Activated CD4-positive, alpha-beta T cell treated with anti-CD3 and anti-CD28 coated beads for 24 hours (primary cell): ENCODE data around the gene SCLY.

ENCODE experiments used
- DNase-seq, 2 donors: peaks; one replicate each; pipeline ENCODE4 v3.0.0-alpha.2; 2020; ENCODE audit warnings: low read depth in 2 of 2

SCLY gene

DNA sequence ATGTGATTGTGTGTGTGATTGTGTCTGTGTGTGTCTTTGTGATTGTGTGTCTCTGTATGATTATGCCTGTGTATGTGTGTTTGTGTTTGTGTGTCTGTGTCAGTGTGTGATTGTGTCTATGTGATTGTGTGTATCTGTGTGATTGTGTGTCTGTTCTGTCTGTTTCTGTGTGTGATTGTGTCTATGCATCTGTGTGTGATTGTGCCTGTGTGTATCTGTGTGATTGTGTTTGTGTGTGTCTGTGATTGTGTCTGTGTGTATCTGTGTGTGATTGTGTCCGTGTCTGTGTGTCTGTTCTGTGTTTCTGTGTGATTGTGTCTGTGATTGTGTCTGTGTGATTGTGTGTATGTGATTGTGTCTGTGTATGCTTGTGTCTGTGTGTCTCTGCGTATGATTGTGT is 65.5 kb downstream of the SCLY start:
- DNase-seq: no peak

GRCh38 chr2:238126775-238127164 is 66.0 kb downstream of the SCLY start:
- DNase-seq: no peak

DNA sequence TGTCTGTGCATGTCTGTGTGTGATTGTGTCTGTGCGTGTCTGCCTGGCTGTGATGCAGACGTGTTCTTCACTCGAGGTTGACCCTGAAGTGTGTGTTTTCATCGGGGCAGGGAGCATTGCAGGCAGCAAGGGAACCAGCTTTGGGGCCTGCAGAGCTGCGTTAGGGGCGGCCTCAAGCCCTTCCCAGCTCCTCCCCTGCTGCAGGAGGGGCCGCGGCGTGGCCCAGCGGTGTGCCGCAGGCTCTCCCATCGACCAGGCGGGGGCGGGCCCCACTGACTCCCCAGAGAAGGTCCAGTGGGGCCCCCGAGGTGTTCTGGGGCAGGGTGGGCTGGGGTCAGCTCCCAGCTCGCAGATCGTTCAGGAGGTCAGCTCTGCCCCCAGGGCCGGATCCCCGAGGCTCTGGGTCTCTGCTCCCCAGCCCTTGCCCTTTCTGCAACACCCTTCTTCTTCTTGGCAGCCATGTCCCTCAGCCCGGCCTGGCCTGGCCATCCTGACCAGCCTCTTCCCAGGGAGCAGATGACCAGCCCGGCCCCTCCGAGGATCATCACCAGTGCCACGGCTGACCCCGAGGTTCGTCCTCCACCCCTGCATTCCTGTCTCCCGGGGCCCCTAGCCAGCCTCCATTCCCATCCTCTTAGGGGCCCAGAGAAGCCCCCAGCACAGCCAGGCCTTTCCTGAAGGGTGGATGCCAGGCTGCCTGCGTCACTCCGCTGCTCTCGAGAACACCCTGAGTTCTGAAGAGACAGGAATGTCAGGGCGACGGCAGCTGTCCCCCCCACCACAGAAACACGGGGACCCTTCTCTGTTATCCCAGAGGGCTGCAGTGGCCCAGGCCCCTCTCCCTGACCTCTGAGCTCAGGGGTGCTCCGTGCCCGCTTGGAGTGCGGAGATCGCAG is 66.6 kb downstream of the SCLY start:
- no peak for DNase-seq

GRCh38 chr2:238128061-238128440 is 67.2 kb downstream of the SCLY start:
- DNase-seq: no peak

DNA sequence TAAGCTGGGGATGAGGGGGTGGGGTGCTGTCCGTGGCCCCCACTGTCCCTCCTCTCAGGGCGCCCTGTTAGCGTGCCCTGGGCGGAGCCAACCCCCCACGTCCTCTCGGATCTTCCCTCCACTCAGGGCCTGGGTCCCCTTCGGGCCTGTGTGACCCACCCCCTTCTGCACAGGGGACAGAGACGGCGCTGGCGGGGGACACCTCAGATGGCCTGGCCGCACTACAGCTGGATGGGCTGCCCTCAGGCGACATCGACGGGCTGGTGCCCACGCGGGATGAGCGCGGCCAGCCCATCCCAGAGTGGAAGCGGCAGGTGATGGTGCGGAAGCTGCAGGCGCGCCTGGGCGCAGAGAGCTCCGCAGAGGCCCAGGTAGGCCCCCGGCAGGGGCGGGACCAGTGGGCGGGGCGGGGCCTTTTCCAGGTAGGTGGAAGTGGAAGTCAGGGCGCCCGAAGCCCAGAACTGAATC is 67.8 kb downstream of the SCLY start:
- no peak for DNase-seq

DNA sequence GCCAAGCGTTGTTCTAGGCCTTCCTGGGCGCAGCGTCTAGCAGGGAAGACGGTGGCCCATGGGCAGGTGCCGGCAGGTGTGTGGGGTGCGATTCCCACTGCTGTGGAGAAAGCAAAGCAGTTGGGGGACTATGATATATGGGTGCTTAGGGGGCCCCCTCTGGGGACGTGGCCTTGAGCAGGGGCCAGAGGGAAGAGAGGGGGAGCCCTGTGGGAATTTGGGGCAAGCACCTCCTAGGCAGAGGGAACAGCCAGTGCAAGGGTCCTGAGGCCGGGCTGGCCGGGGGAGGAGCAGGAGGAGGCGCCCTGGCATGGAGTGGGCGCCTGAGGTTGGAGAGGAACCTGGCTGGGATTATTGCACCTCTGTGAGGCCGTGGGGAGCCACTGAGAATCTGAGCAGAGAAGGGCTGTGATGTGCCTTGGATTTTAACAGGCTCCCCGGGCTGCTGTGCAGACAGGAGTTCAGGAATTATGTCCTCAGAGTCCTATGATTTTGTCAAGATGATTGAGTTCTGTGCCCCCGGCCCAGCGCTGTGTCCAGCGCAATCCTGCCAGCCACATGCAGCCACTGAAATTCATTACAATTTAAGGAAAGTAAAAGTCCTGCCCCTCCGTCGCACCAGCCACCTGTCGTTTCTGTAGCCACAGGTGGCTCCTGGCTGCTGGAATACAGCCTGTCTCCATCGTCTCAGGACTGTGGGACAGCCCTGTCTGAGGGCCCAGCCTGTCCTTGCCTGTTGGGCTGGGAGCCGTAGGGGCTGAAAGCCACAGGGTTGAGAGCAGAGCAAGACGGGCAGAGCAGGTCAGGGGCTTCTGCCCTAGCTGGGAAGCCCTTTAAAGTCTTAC is 68.6 kb downstream of the SCLY start:
- DNase-seq: no peak

- DNase-seq: no peak
Measured at GRCh38 chr2:238130111-238130695, 69.4 kb downstream of the SCLY start.

DNA sequence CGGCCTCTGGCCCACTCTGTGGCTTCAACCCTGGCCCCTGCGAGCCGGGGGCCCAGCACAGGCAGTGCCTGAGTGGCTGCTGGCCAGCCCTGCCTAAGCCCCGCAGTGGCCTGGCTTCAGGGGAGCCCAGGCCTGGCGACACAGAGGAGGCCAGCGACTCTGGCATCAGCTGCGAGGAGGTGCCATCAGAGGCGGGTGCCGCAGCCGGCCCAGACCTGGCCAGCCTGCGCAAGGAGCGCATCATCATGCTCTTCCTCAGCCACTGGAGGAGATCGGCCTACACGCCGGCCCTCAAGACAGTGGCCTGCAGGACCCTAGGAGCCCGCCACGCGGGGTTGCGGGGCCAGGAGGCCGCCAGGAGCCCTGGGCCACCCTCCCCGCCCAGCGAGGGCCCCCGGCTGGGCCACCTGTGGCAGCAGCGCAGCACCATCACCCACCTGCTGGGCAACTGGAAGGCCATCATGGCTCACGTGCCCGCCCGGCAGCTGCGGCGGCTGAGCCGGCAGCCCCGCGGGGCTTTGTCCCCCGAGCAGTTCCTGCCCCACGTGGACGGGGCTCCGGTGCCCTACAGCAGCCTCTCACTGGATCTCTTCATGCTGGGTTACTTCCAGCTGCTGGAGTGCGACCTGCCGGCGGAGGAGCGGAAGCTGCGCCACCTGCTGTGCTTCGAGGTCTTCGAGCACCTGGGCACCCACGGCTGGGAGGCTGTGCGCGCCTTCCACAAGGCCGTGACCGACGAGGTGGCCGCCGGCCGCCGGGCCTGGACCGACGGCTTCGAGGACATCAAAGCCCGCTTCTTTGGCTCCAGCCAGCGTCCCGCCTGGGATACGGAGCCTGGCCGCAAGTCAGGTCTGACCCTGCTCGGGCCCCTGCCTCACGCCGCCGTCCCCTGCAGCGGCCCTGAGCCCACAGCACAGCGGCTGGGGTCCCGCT is 70.2 kb downstream of the SCLY start:
- no peak for DNase-seq

DNA sequence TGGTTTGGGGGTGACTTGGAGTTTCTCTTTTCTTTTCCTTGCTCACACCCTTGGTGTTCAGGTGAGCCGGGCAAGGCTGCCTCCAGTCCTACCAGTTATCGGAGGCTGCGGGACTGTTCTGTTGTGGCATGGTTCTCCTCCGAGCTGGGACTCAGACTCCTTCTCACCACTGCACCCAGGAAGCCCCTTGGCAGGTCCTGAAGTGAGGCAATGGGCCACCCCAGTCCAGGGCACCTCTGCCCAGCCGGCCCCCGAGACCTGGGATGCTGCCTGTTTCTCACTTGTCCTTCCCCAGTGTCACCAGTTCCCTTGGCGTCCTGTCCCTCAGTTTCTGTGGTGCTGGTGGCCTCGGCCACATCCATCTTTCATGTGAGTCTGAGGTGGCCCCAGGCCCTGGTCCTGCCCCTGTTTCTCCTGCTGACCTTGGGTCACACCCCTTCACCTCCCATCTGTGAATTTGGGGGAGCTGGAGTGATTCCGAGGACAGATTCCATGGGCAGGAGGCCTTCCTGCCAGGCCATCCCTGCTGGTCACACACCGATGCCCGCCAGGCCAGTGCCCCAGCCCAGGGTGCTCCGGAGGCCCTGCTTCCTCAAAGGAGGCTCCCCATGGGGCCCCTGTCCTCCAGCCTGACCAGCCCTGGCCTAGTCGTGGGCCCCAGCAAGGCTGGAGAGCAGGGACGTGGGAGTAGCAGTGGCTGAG is 71.1 kb downstream of the SCLY start:
- no peak for DNase-seq

GRCh38 chr2:238132463-238133450 is 72.0 kb downstream of the SCLY start:
- no peak for DNase-seq

GRCh38 chr2:238133499-238134392 is 72.9 kb downstream of the SCLY start:
- no peak for DNase-seq

DNA sequence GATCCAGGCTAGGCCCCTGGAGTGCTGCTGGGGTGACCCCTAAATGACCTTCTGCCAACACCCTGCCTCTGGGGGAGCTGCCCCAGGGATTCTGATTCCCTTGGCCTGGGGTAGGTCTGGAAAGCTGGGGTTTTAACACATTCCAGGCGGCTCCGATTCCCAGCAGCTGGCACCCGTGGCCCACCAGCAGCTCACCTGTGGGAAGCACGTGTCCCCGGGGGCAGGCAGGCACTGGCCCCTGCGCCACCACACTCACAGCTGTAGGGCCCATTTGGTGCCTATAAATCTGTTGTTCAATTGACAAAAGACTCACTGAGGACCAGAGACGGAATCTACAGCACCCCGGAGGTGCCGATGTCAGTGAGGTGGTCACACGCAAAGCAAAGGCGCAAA is 73.6 kb downstream of the SCLY start:
- DNase-seq: no peak

GRCh38 chr2:238135601-238136150 is 74.9 kb downstream of the SCLY start:
- DNase-seq: no peak

- DNase-seq: no peak
Measured at GRCh38 chr2:238136820-238137537, 76.2 kb downstream of the SCLY start.

DNA sequence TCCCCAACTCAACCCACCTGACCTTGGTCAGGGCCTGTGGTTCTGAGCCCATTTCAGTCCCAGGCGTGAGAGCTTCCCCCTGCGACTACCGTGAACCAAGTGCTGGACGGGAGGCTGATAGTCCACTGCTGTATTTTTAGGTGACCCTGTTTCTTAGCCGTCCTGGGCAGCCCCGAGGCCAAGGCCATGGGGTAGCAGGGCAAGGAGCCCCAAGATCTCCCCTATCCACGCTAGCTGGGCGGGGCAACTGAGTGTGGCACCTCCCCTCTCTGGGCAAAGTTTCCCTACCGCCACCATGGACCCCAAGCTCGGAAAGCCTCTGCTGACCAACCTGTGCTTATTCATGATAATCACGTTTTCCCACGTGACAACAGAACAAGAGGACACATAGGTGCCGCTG is 77.1 kb downstream of the SCLY start:
- no peak for DNase-seq

DNA sequence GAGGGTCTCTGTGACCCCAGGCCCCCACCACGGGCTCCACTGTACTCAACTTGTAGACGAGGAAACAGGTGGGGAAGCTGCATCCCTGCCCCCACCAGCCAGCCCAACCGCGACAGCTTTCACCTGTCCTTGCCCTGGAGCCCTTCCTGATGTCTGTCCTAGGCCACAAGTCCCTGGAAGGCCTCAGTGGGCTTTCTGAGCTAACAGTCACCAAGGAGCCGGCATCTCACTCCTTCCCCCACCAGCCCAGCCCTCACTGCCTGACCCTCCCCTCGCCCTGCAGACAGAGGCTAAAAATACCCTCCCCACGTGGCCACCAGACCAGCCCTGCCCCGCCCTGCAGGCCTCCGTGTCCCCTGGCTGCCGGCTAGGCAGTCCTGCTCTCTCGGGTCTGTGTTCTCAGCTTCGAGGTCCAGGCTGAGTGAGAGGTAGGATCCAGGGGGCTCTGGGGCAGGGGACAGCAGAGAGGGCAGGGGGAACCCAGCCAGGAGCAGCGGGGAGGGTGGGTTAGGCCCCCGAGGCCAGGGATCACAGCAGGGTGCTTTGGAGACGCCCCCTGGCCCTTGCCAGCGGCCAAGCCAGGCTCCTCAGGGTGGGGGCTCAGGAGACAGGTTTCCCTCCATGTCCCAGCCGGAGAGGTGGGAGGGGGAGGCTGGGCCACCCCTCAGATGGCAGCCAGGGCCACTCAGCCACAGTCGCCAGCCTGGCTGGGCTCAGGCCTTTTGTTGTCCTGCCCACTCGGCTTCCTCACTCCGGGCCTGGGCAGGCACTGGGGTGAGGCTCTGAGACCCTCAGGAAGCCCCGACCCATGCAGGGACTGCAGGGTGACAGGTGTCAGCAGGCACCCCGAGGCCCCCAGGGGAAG is 77.8 kb downstream of the SCLY start, which contains the start of gene KLHL30:
TSS of gene KLHL30 (plus strand) at position 338 of the 865 bp plus-strand sequence. CDS start 2,087 bp downstream, outside the sequence.
- no peak for DNase-seq
